GM18867 (cell line): Measurements from ENCODE around the gene TMEM86A.
"Not testable (repeated sequence)": the region's sequence is repeated elsewhere in the genome, so short reads cannot be mapped to it uniquely, and the experiment has no call there.

ENCODE experiments used
- ATAC-seq: cut with Tn5 transposase; IDR thresholded peaks from one replicate; pipeline ENCODE4 v1.9.1; 2021; ENCODE audit warnings: mild to moderate bottlenecking, moderate library complexity; ENCODE audit not compliant: unreplicated experiment

TMEM86A gene

DNA sequence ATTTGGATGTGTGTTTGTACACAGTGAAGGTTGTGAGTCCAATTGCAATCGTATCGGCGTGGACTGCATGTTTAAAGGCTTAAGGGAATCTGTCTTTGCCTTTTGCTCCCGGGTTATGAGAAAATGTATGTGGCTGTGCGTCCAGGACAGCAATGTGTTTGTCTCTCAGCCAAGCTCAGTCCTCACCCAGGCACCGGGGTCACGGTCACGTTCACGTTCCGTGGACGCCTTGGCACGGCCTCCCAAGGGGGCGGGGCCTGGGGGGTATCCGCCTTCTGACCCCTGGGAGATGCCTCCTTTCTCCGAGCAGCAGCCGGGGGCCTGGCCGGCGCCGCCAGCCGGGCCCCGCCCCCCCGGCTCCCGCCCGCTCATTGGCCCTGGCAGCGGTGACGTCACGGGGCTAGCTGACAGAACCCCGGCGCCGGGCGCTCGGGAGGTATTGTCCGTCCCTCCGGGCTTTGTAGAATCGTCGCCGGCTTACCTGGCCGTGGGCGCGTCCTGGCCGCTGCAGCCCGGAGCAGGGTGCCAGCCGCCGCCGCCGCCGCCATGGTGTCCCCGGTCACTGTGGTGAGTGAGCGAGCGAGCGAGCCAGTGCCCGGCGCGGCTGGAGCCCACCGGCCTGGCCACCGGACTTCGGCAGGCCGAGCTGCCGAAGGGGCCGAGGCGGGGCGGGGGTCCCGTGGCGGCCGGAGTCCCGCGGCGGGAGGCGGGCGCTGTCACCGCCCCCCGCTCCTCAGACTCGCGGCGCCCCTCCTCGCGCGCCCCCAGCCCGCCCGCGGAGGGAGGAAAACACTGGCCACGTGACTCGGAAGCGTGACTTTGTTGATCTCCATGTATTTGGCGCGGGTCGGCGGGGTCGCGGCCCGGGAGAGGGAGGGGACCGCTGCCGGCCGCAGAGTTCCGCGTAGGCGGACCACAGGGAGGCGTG lies at the start of gene TMEM86A:
TSS of gene TMEM86A (plus strand) at position 439 of the 928 bp plus-strand sequence. CDS start at position 547, 108 bp downstream.
- peak; percentile 95 for ATAC-seq

- ATAC-seq = no peak
Measured at GRCh38 chr11:18650353-18650752, 48.2 kb upstream of the TMEM86A start.

DNA sequence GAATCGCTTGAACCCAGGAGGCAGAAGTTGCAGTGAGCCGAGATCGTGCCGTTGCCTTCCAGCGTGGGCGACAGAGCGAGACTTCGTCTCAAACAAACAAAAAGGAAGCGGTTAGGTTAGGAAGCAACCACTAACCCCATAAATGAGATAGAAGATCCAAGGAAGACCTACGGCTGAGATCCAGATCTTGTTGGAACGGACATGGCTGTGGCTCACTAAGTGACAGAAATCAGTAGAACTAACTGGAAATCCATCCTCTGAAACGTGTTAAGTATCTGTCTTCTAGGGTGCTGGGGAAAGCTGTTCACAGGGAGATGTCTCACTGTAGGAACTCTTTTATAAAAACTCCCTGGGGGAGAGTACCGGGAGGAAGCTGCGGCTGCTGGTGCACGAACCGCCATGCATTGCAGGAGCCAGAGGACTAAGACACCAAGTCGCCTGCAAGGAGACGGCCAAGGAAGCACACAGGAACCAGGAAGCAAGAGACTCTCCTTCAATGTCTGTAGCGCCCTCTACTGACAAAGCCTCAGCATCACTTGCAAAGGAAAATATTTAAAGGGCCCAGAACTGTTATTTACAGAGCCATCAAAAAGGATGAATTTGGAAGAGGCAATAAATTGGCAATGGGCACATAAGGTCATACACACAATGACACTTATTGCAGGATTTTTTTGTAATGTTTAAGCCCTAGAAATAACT lies 47.6 kb upstream of the TMEM86A start:
- peak; percentile 79 for ATAC-seq

- no peak for ATAC-seq
Measured at GRCh38 chr11:18657673-18658072, 40.9 kb upstream of the TMEM86A start.

DNA sequence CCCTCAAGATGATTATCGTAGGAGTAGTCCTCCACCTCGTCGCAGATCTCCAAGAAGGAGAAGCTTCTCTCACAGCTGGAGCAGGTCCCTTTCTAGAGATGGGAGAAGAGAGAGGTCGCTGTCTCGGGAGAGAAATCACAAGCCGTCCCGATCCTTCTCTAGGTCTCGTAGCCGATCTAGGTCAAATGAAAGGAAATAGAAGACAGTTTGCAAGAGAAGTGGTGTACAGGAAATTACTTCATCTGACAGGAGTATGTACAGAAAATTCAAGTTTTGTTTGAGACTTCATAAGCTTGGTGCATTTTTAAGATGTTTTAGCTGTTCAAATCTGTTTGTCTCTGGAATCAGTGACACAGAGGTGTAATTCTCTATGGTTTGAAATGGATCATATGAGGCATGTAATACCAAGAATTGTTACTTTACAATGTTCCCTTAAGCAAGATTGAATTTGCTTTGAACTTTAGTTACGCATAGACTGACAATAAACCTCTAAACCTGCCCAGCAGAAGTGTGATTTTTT lies 33.2 kb upstream of the TMEM86A start:
- ATAC-seq = not testable (repeated sequence)

- ATAC-seq = no peak
Measured at GRCh38 chr11:18668131-18668530, 30.4 kb upstream of the TMEM86A start.

DNA sequence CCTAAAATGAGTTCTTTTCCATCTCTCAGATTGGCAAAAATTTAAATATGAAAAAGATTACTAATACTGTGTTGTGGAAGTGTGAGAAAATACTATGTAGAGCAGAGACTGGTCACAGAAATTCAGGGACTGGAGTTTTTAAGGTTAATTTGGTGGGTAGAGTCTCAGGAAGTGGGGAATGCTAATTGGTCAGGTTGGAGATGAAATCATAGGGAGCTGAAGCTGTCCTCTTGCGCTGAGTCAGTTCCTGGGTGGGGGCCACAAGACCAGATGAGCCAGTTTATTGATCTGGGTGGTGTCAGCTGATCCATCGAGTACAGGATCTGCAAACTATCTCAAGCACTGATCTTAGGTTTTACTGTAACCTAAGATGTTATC lies 29.4 kb upstream of the TMEM86A start:
- ATAC-seq = no peak

DNA sequence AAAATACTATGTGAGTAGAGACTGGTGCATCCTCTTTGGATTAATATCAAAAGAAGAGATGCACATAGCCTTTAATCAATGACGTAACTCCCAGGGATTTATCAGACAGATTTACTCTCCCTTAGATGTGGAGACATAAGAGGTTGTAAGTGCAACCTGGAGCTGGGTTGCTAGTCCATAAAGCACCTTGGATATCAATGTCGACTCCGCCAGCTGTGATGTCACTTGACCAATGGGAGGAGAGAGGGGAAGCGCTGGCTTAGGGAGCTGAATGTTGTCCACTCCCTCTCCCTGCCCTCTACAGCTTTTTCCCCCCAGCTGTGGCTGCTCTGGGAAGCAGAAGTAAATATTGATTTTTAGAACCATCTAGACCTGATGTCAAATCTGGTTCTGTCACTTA lies 28.9 kb upstream of the TMEM86A start:
- ATAC-seq = no peak

GRCh38 chr11:18671246-18671645 lies 27.3 kb upstream of the TMEM86A start:
- ATAC-seq = no peak

GRCh38 chr11:18672209-18672608 lies 26.4 kb upstream of the TMEM86A start:
- not testable (repeated sequence) for ATAC-seq

- ATAC-seq = no peak
Measured at GRCh38 chr11:18676803-18677202, 21.8 kb upstream of the TMEM86A start.

DNA sequence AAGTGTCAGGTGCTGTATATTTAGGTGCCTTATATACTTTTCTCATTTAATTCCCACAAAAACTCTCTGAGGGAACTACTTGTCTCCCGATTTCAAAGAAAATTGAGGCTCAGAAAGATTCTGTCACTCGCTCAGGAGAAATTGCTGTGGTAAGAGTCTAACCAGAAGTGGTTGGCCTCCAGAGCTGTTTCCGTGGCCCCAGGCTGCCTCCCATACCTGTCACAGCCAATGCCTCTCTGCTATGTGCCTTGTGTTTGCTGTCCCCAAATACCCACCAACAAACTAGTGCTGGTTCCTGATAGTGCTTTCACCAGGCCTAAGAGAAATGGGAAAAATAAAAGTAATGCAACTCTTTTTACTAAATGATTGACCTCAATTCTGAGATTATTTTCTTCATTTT lies 21.0 kb upstream of the TMEM86A start:
- ATAC-seq = no peak

GRCh38 chr11:18681949-18682348 lies 16.6 kb upstream of the TMEM86A start:
- not testable (repeated sequence) for ATAC-seq

DNA sequence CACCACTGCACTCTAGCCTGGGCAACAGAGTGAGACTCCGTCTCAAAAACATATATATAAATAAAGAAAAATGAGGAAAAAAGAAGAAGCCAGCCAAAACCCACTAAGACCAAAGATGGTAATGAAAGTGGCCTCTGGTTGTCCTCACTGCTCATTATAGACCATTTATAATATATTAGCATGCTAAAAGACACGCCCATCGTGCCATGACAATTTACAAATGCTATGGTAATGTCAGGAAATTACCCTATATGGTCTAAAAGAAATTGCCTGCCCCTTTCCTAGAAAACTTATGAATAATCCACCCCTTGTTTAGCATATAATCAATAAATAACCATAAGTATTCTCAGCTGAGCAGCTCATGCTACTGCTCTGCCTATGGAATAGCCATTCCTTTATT lies 16.1 kb upstream of the TMEM86A start:
- no peak for ATAC-seq

- ATAC-seq = no peak
Measured at GRCh38 chr11:18684267-18684666, 14.3 kb upstream of the TMEM86A start.

GRCh38 chr11:18691467-18692140 lies 7.0 kb upstream of the TMEM86A start:
- not testable (repeated sequence) for ATAC-seq

DNA sequence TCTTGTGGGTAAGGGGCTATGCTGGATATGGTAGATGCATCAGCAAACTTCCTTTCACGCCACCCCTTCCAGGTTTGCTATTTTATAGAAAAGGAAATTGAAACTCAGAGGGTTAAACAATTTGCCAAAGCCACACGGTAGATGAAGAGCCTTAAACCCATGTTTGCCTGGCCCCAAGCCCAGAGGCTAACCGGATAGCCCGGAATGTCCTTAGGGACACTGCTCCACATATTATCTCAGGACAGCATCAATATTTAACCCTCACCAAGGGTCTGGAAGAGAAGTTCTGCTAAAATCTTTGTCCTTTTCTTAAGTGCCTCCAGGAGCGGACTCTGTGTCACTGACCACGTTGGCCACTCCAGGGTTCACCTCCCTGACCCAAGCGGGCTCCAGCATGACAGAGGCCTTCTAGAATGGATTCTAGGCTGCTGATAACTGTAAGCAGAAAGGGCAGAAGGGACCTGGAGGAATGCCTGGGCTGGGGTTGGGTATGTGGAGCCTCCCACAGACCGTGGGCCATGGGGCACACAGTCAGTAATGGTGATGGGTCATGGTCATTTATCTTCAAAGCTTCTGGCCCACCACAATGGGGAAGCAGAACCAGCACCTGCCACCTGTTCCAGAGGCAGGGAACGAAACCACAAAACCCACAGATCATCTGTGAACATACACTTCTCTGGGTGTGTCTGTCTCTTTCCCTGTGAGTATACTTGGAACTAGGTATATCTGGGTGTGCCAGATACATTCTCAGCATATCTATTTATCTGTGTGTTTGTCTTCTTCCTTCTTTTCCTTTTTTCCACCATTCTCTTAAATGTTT lies 5.4 kb upstream of the TMEM86A start:
- ATAC-seq = no peak

- ATAC-seq = no peak
Measured at GRCh38 chr11:18696638-18697225, 1.8 kb upstream of the TMEM86A start.

- no peak for ATAC-seq
Measured at GRCh38 chr11:18697576-18697975, 1.0 kb upstream of the TMEM86A start.

DNA sequence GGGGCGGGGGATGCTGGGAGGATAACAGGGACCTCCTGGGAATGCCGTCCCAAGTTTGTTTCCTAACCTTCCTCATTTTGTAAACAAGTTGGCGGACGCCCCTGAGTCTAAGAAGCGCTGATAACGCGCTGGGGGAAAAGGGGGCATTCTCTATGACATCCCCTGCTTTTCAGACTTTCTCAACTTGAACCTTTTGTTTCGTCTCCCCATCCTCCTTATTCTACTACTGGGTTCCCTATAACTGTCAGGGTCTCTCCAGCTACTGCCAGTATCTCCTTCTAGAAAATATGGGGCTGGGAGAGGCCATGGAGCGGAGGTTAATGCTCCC lies 654 bp downstream of the TMEM86A start:
- ATAC-seq = no peak
